ENCODE measurements around the gene CWF19L1. TPM values are rescaled to one million over a fixed set of nuclear protein-coding genes. Genes with fewer than 3 reads are reported as not detected.

Gene CWF19L1
- total and polyA plus RNA-seq, 2 experiments from 2014 or later = 15.8 to 34.4 TPM

- peaks cover 15% of the 10 kb centered on the region for H3K27me3 Mint-ChIP-seq (ENCODE audit: insufficient read depth, low read depth, poor library complexity)
- H3K27ac ChIP-seq (ENCODE audit: low read depth) = no peak overlapping the region
- DNase-seq (ENCODE audit: low spot score) = no peak
- no peaks in the 10 kb centered on the region for H3K27me3 ChIP-seq (ENCODE audit: insufficient read depth)
- TF ChIP-seq STAT1 (IDR thresholded peaks at IDR 0.05; ENCODE audit: unreplicated experiment) (no peak), EZH2 (IDR thresholded peaks at IDR 0.05; ENCODE audit: low read depth, unreplicated experiment) (no peak), JUNB (IDR thresholded peaks at IDR 0.05; ENCODE audit: unreplicated experiment) (no peak), CREB1 (CRISPR knock-in tag; IDR thresholded peaks at IDR 0.05; ENCODE audit: low read depth) (no peak), ZNF114 (CRISPR knock-in tag; IDR thresholded peaks at IDR 0.05) (no peak), NANOG (IDR thresholded peaks at IDR 0.05; ENCODE audit: borderline replicate concordance) (no peak), ZNF462 (CRISPR knock-in tag; IDR thresholded peaks at IDR 0.05) (no peak), EZH2phosphoT487 (IDR thresholded peaks at IDR 0.05; ENCODE audit: unreplicated experiment) (no peak), ETS1 (IDR thresholded peaks at IDR 0.05) (no peak), POLR2AphosphoS5 (IDR thresholded peaks at IDR 0.05; ENCODE audit: low read depth) (no peak), ZNF331 (CRISPR knock-in tag; IDR thresholded peaks at IDR 0.05; ENCODE audit: low read depth) (no peak)
- TF ChIP-seq, protein P1, sequence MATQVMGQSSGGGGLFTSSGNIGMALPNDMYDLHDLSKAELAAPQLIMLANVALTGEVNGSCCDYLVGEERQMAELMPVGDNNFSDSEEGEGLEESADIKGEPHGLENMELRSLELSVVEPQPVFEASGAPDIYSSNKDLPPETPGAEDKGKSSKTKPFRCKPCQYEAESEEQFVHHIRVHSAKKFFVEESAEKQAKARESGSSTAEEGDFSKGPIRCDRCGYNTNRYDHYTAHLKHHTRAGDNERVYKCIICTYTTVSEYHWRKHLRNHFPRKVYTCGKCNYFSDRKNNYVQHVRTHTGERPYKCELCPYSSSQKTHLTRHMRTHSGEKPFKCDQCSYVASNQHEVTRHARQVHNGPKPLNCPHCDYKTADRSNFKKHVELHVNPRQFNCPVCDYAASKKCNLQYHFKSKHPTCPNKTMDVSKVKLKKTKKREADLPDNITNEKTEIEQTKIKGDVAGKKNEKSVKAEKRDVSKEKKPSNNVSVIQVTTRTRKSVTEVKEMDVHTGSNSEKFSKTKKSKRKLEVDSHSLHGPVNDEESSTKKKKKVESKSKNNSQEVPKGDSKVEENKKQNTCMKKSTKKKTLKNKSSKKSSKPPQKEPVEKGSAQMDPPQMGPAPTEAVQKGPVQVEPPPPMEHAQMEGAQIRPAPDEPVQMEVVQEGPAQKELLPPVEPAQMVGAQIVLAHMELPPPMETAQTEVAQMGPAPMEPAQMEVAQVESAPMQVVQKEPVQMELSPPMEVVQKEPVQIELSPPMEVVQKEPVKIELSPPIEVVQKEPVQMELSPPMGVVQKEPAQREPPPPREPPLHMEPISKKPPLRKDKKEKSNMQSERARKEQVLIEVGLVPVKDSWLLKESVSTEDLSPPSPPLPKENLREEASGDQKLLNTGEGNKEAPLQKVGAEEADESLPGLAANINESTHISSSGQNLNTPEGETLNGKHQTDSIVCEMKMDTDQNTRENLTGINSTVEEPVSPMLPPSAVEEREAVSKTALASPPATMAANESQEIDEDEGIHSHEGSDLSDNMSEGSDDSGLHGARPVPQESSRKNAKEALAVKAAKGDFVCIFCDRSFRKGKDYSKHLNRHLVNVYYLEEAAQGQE (IDR thresholded peaks at IDR 0.05; ENCODE audit: unreplicated experiment) = no peak
- TF ChIP-seq, protein P2, sequence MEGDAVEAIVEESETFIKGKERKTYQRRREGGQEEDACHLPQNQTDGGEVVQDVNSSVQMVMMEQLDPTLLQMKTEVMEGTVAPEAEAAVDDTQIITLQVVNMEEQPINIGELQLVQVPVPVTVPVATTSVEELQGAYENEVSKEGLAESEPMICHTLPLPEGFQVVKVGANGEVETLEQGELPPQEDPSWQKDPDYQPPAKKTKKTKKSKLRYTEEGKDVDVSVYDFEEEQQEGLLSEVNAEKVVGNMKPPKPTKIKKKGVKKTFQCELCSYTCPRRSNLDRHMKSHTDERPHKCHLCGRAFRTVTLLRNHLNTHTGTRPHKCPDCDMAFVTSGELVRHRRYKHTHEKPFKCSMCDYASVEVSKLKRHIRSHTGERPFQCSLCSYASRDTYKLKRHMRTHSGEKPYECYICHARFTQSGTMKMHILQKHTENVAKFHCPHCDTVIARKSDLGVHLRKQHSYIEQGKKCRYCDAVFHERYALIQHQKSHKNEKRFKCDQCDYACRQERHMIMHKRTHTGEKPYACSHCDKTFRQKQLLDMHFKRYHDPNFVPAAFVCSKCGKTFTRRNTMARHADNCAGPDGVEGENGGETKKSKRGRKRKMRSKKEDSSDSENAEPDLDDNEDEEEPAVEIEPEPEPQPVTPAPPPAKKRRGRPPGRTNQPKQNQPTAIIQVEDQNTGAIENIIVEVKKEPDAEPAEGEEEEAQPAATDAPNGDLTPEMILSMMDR (conservative IDR thresholded peaks at IDR 0.05; ENCODE audit: low read depth in 2 of 2) = no peak
- no peak overlapping the region for H3K4me3 ChIP-seq
- ATAC-seq = no peak
- no peak overlapping the region; the same call in 2 of the 3 replicates for H3K4me3 Mint-ChIP-seq
- H3K79me2 ChIP-seq (replicated peaks; ENCODE audit: insufficient read depth) = peaks cover 33% of the 10 kb centered on the region
- no peaks in the 10 kb centered on the region for H3K9me2 ChIP-seq (ENCODE audit: insufficient read depth)
- no peak overlapping the region for H2AFZ ChIP-seq
- no peak overlapping the region for H3K4me2 ChIP-seq
- H3K4me1 Mint-ChIP-seq = peaks cover 23% of the 10 kb centered on the region
- no peaks in the 10 kb centered on the region; the same call in 2 of the 3 replicates for H3K9me3 Mint-ChIP-seq
- peaks cover 18% of the 10 kb centered on the region for H3K4me1 ChIP-seq (ENCODE audit: insufficient read depth)
- H4K20me1 ChIP-seq (replicated peaks; ENCODE audit: insufficient read depth) = no peaks in the 10 kb centered on the region; the same call in 1 of the 2 replicates
- 0 out of 2 replicates have a peak, but pooled peaks cover 5% of the 10 kb centered on the region for H3F3A ChIP-seq (replicated peaks; ENCODE audit: low read depth)
- H3K27ac Mint-ChIP-seq = no peak overlapping the region
- peaks cover 8% of the 10 kb centered on the region for H3K36me3 Mint-ChIP-seq (ENCODE audit: low read depth)
- H3K36me3 ChIP-seq (ENCODE audit: insufficient read depth) = no peaks in the 10 kb centered on the region; the same call in 1 of the 2 replicates
Observed at GRCh38 chr10:100287756-100288155, 20.3 kb upstream of the CWF19L1 start.
